Measurements from ENCODE around the gene HOXC13.

DNA sequence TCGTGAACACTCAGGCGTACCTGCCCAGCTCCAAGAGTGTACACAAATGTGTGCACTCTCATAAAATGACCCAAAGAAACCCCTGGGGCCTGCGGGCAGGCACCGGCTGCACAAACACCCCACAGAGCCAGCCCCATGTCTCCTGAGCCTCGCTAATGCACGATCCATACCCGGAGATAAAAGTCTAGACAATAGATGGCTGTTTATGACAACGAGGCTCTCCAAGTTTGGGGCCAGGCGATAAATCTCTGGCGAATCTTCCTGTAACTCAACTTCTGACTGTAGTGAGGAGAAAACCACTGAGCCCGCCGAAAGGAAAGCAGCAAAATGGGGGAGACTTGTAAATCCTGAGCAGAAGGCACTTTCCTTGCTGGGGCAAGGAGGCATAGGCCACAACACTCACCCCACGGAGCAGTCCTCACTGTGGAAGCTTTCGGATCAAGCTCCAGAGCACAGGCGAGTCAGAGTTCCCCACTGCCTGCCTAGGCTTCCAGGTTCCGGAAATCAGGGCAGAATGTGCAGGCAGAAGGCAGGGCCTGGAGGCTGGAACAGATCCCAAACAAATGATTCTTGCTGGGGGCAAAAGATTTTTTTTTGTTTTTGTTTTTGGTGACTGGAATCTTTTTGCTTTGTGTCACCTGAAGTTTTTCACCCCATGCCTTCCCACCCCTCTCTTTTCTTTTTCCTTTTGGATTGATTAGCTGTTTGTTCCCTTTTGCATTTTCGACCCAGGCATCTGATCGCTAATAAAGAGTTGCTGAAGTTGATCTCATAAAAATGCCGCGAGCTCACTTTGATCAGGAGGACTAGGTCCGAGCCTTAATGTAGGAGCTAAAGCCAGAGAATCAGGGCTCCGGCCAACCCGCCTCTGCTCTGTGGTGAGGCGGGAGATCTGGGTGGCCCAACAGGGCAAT, 29.8 kb downstream of the HOXC13 start:
- TF ChIP-seq, protein P1, sequence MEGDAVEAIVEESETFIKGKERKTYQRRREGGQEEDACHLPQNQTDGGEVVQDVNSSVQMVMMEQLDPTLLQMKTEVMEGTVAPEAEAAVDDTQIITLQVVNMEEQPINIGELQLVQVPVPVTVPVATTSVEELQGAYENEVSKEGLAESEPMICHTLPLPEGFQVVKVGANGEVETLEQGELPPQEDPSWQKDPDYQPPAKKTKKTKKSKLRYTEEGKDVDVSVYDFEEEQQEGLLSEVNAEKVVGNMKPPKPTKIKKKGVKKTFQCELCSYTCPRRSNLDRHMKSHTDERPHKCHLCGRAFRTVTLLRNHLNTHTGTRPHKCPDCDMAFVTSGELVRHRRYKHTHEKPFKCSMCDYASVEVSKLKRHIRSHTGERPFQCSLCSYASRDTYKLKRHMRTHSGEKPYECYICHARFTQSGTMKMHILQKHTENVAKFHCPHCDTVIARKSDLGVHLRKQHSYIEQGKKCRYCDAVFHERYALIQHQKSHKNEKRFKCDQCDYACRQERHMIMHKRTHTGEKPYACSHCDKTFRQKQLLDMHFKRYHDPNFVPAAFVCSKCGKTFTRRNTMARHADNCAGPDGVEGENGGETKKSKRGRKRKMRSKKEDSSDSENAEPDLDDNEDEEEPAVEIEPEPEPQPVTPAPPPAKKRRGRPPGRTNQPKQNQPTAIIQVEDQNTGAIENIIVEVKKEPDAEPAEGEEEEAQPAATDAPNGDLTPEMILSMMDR (IDR thresholded peaks at IDR 0.05): no peak
- TF ChIP-seq POLR2AphosphoS5 (IDR thresholded peaks at IDR 0.05) (no peak), EP300 (IDR thresholded peaks at IDR 0.05) (no peak), POLR2A (IDR thresholded peaks at IDR 0.05; ENCODE audit: low read depth) (no peak)
